Measurements from ENCODE around the gene RASSF7. TPM values are rescaled to one million over a fixed set of nuclear protein-coding genes. Genes with fewer than 3 reads are reported as not detected.
"Not testable (repeated sequence)": the region's sequence is repeated elsewhere in the genome, so short reads cannot be mapped to it uniquely, and the experiment has no call there.

RASSF7 gene
- total RNA-seq, 1 donor from 2014 or later, result 32.2 TPM

- DNase-seq (ENCODE audit: low read depth), result no peak
Measured at GRCh38 chr11:565921-566509, 5.2 kb downstream of the RASSF7 start.

GRCh38 chr11:567011-567628, 6.3 kb downstream of the RASSF7 start:
- peak; percentile 26 for DNase-seq (ENCODE audit: low read depth)

GRCh38 chr11:567629-568292, 7.0 kb downstream of the RASSF7 start:
- DNase-seq (ENCODE audit: low read depth), result no peak

GRCh38 chr11:568306-569157, 7.8 kb downstream of the RASSF7 start:
- peak; percentile 95 for DNase-seq (ENCODE audit: low read depth)

GRCh38 chr11:569158-569885, 8.6 kb downstream of the RASSF7 start:
- DNase-seq (ENCODE audit: low read depth), result no peak

GRCh38 chr11:571802-572185, 11.0 kb downstream of the RASSF7 start:
- DNase-seq (ENCODE audit: low read depth), result no peak

GRCh38 chr11:573146-573759, 12.5 kb downstream of the RASSF7 start:
- DNase-seq (ENCODE audit: low read depth), result no peak

- DNase-seq (ENCODE audit: low read depth), result not testable (repeated sequence)
Measured at GRCh38 chr11:574031-574570, 13.3 kb downstream of the RASSF7 start.

GRCh38 chr11:574632-575312, 14.0 kb downstream of the RASSF7 start:
- DNase-seq (ENCODE audit: low read depth), result no peak

GRCh38 chr11:575313-575995, 14.7 kb downstream of the RASSF7 start:
- peak; percentile 20 for DNase-seq (ENCODE audit: low read depth)

GRCh38 chr11:575996-576768, 15.4 kb downstream of the RASSF7 start, which contains the start of gene PHRF1:
Gene PHRF1, plus strand, starts transcription at chr11:576470. Its CDS starts 5,043 bp downstream, at chr11:581513.
- peak; percentile 93 for DNase-seq (ENCODE audit: low read depth)

GRCh38 chr11:576811-577610, 16.2 kb downstream of the RASSF7 start:
- peak; percentile 38 for DNase-seq (ENCODE audit: low read depth)

- no peak for DNase-seq (ENCODE audit: low read depth)
Measured at GRCh38 chr11:577611-577894, 16.8 kb downstream of the RASSF7 start.

- DNase-seq (ENCODE audit: low read depth), result peak; percentile 28
Measured at GRCh38 chr11:578276-579035, 17.7 kb downstream of the RASSF7 start.

GRCh38 chr11:579830-580601, 19.2 kb downstream of the RASSF7 start:
- DNase-seq (ENCODE audit: low read depth), result no peak

GRCh38 chr11:581342-581741, 20.6 kb downstream of the RASSF7 start:
- DNase-seq (ENCODE audit: low read depth), result no peak
